G401 (cell line): ENCODE measurements around the gene OR12D3. TPM values are rescaled to one million over a fixed set of nuclear protein-coding genes. Genes with fewer than 3 reads are reported as not detected.
"Not testable (repeated sequence)": the region's sequence is repeated elsewhere in the genome, so short reads cannot be mapped to it uniquely, and the experiment has no call there.

Experiments
- DNase-seq: peaks from one replicate; pipeline ENCODE4 v3.0.0-alpha.2; 2015; ENCODE audit warnings: low spot score
- in situ Hi-C: cut with HindIII; loops from 2 replicates; pipeline ENCODE4 v1.10.0; 2016; ENCODE audit warnings: low sequenced_read_pairs, mixed read lengths
- total RNA-seq: library from RNA; depleted of rRNA; stranded (reverse); fragments of >200 nt; shearing (Covaris generic); gene quantifications from 2 replicates; pipeline ENCODE4 v1.2.3, GENCODE V29; 2014; rRNA removed

Gene OR12D3
- not detected in 2 replicates for total RNA-seq

DNA sequence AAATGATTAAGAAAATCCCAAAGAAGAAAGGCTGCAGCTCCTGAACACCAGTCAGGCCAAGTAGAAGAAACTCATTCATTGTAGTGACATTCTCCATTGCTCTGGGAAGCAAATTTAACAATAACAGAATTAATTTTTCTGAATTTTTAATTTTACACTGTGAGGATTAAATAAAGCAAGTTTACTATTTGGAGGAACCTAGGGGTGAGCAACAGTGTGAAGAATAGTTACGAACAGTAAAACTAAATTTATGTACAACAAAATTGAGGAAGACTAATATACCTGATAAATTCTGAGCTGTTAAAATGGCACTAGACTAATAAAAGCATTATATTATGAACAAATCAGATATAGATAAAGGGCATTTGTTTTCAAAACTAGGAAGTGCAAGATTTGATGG is at the start of gene OR12D3:
OR12D3 (minus strand) TSS at position 101 of the 400 bp plus-strand sequence; CDS start at position 97, 4 bp downstream.
- no peak for DNase-seq
- in situ Hi-C loops: no loop called here

DNA sequence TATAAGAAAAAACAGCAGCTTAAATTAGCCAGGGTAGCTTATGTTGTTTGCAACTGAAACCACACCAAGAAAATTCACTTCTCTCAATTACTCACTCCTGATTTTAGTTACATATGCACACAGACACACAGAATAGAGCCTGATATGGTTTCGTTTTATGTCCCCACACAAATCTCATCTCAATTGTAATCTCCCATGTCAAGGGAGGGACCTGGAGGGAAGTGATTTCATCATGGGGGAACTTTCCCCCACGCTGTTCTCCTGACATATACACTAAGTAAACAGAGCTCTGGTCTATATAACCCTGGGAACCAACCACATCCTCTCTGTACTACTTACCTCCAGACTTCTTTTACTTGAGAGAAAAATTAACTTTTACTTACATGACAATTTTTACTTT is 49.5 kb upstream of the OR12D3 start:
- in situ Hi-C loops: no loop called here
- no peak for DNase-seq

GRCh38 chr6:29424168-29424567 is 49.1 kb upstream of the OR12D3 start:
- DNase-seq: no peak
- in situ Hi-C loops: no loop called here

DNA sequence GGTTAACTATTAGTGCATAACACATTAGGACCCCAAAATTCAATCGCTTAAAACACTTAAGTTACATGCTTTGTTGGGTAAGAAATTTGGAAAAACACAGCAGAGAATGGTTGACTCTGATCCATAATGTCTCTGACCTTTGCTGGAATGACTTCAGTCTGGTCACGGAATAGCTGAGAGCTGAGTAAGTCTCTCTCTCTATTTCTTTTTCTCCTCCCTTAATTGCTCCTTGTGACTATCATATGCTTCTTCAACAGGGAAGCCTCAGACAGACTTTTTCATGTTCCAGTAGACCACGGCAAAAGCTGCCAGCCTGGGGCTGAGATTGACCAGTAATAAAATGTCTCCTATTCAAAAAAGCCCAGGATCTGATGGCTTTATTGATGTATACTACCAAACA is 44.4 kb upstream of the OR12D3 start:
- no peak for DNase-seq
- in situ Hi-C loops: no loop called here

GRCh38 chr6:29414588-29414987 is 39.5 kb upstream of the OR12D3 start, which contains the start of gene OR12D1:
Gene OR12D1, plus strand, starts transcription at chr6:29414928.
- in situ Hi-C loops: no loop called here
- no peak for DNase-seq

- in situ Hi-C loops: no loop called here
- no peak for DNase-seq
These were observed 28.7 kb upstream of the OR12D3 start for GRCh38 chr6:29403801-29404200.

- no peak for DNase-seq
- in situ Hi-C loops: no loop called here
These were observed 24.4 kb upstream of the OR12D3 start for GRCh38 chr6:29399525-29399924.

- DNase-seq: no peak
- in situ Hi-C loops: no loop called here
These were observed 20.2 kb upstream of the OR12D3 start, which contains the start of gene OR12D2 for GRCh38 chr6:29395331-29395730. Gene OR12D2, plus strand, starts transcription at chr6:29395631. Its CDS starts 1,069 bp downstream, at chr6:29396700.

DNA sequence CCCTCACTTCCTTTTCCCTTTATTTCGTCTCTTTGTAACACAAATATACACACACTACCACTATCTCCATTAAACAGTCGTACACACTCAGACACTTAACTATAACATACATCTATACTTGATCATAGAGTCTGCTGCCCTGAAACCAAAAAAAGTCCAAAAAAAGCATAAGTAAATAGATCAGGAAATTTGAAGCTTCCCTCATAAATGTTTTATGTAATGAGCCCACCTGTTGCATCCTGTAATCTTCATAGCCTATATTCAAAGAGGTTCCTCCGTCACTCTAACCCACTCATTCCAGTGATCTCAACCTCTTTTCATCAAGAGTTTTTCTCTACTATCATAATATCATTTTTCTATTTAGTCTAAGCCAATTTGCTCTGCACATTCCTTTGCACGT is 13.4 kb upstream of the OR12D3 start:
- in situ Hi-C loops: no loop called here

GRCh38 chr6:29376003-29376402 is 912 bp upstream of the OR12D3 start:
- no peak for DNase-seq
- in situ Hi-C loops: no loop called here

More for the DNA sequence above, 13.4 kb upstream of the OR12D3 start:
- no peak for DNase-seq

- DNase-seq: no peak
- in situ Hi-C loops: no loop called here
These were observed 6.3 kb downstream of the OR12D3 start, which contains the start of gene OR5V1 for GRCh38 chr6:29368765-29369164. Gene OR5V1, minus strand, starts transcription at chr6:29368865. Its CDS starts 12,670 bp downstream, at chr6:29356195.

DNA sequence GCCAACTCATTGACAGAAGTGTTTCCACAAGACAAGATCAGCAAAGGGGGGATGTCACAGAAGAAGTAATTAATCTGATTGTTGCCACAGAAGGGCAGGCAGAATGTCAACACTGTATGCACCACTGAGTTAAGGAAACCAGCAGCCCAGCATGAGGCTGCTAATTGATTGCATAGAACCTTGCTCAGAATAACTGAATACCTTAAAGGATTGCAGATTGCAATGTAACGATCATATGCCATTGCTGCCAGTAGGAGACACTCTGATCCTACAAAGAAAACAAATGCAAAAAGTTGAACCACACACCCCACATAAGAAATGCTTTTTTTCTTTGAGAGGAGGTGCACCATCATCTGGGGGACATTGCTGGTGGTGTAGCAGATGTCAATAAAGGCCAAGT is 19.5 kb downstream of the OR12D3 start:
- in situ Hi-C loops: no loop called here

GRCh38 chr6:29354980-29355379 is 20.1 kb downstream of the OR12D3 start:
- DNase-seq: no peak
- in situ Hi-C loops: no loop called here

More for the DNA sequence above, 19.5 kb downstream of the OR12D3 start:
- DNase-seq: no peak

- in situ Hi-C loops, DNase-seq: not testable (repeated sequence)
These were observed 25.7 kb downstream of the OR12D3 start for GRCh38 chr6:29349348-29349747.

GRCh38 chr6:29345380-29345779 is 29.7 kb downstream of the OR12D3 start:
- no peak for DNase-seq
- in situ Hi-C loops: no loop called here

- no peak for DNase-seq
- in situ Hi-C loops: no loop called here
These were observed 38.8 kb downstream of the OR12D3 start for GRCh38 chr6:29336269-29336668.

GRCh38 chr6:29332676-29333075 is 42.4 kb downstream of the OR12D3 start:
- DNase-seq: no peak

DNA sequence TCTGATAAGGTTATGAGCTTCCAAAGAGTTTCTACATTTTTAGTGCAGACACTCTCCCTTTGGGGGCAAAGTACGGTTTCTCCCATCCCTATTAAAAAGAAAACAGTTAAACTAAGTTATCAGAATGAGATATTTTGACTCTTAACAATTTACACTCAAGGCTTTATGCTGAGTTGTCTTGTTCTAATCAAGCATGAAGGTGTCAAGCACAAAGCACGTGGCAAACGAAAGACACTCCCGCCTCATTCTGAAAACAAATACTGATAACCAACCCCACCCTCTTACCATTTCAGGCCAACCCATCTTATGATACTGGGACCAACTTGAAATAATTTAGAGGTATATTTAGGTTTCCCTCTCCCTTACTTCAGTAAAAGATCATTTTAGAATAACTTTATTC is 49.3 kb downstream of the OR12D3 start:
- in situ Hi-C loops: no loop called here
- DNase-seq: no peak

More at GRCh38 chr6:29332676-29333075, 42.4 kb downstream of the OR12D3 start:
- in situ Hi-C loops: no loop called here
